Stimulated activated CD4-positive, alpha-beta T cell treated with anti-CD3 and anti-CD28 coated beads, TNF-alpha, amount 100 ng/mL, for 1 hour (primary cell): ENCODE data around the gene JPH2.

Experiments used
- DNase-seq, 3 donors: peaks; one replicate each; pipeline ENCODE4 v3.0.0-alpha.2; 2020; ENCODE audit warnings: low read depth in 3 of 3, low spot score in 1 of 3

JPH2 gene

DNA sequence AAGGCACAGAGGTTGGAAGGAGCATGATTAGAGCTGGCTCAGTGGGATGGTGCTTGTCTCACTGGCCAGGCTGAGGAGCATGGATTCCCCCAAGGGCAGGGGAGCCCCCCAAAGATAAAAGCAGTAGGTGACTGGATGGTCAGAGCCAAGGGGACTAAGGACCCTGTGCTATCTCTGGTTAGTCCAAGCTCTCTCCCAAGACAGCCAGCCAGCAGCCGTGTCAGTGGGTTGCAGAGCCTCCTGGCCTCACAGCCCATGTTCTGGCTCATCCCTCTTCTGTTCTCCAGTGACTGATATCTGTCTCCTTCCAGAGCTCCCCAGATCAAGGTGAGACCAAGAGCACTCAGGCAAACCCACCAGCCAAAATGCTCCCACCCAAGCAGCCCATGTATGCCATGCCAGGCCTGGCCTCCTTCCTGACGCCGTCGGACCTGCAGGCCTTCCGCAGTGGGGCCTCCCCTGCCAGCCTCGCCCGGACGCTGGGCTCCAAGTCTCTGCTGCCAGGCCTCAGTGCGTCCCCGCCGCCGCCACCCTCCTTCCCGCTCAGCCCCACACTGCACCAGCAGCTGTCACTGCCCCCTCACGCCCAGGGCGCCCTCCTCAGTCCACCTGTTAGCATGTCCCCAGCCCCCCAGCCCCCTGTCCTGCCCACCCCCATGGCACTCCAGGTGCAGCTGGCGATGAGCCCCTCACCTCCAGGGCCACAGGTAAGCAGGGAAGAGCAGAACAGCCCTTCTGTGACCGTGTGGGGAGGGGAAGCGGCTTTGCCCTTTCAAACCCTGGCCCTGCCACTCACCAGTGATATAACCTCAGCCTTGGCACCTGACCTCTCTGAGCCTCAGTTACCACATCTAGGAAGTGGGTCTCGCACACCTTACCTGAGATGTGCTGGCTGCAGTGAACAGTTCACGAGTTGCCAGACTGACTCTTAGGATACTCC lies 121.3 kb downstream of the JPH2 start:
- no peak for DNase-seq

DNA sequence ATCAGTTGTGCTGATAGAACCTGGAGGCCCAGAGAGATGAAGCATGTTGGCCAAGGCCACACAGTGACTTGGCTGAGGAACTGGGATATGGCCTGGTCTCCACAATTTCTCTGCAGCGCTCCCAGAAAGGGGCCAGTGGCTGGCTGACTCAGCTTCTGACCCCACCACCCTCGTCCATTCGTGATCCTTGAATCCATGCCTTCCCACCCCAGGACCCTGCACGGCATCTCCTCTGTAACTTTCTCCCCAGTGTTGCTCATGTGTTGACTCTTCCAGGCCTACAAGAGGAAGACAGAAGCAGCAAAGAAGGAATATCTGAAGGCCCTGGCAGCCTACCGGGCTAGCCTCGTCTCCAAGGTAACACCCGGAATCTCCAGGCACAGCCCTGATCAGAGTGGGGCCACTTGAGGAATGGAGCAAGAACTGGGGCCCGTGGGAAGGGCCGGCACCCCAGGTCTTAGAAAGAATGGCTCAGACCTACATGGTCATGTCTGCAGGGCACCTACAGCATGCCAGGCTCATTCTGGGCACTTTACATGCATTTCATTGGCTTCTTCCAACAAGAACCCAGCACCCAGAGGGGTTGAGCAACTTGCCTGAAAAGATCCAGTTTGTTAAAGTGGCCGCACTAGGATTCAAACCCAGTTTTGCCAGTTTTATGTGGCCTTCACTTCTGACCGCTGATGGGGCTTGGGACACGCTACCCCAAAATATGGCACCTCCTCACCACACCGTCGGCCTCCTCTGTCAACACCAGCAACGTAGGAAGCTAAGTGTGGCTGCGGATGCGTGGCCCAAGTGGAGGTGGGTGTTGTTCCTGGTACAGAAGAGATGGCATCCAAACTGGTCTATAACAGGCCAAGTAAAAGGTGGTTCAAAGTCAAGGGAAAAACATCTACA lies 122.2 kb downstream of the JPH2 start:
- DNase-seq, result no peak
